Activated CD4-positive, CD25-positive, alpha-beta regulatory T cell treated with anti-CD3 and anti-CD28 coated beads, Interleukin-2, amount 50 U/mL, for 24 hours (primary cell): ENCODE results near the gene CD14.
"Not testable (repeated sequence)": the region's sequence is repeated elsewhere in the genome, so short reads cannot be mapped to it uniquely, and the experiment has no call there.

Source experiments
- ATAC-seq, 2 donors: fragments of 150-1000 bp; cut with Tn5 transposase; one replicate each; pipeline ENCODE4 v1.10.0; 2021; ENCODE audit warnings: mild to moderate bottlenecking in 1 of 2, moderate library complexity in 1 of 2

CD14 gene

GRCh38 chr5:140633021-140633471, at the start of gene CD14:
CD14 (minus strand) TSS chr5:140633175; CDS start chr5:140633071, 104 bp downstream.
- ATAC-seq: peak in 1 of 2 donors; percentile 7

DNA sequence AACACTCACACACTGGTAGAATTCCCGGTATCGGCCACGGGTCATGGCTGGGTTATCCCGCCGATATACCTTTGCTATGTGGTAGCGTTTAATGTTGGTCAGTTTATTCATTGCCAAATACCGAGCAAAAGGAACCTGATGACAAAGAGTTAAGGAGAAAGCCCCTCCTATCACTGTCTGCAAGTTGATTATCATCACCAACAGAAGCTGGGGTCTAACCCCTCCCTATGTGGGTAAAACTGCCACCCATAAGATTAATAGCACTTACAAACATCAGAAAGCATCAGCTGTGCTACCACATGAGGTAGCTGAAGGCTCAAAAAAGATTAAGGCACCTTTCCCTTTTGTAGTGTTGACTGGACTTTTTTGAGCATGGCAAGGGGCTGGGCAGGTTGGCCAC, 46.0 kb upstream of the CD14 start:
- ATAC-seq: no peak

GRCh38 chr5:140677947-140678346, 45.0 kb upstream of the CD14 start:
- ATAC-seq: no peak

DNA sequence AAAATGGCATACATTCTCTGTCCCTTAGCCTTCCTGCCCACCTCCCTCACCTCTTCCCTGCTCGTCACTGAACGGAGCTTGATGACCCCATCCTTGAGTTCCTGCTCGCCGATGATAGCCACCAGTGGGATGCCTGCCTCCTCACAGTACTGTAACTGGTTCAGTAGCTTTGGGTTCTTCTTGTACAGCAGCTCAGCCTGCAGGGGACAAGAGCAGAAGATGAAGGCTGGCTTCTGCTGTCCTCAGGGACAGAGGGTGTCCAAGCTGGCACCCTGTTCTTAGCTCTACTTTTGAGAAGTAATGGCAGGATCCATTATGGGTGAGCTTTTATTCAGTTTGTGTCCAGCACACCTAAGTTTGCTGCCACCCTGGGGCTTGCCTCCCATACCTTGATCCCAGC, 41.7 kb upstream of the CD14 start:
- no peak for ATAC-seq

GRCh38 chr5:140674211-140674610, 41.2 kb upstream of the CD14 start:
- ATAC-seq: no peak

- no peak for ATAC-seq
These were observed 40.4 kb upstream of the CD14 start, which contains the start of gene DND1 for GRCh38 chr5:140673187-140673976. DND1 (minus strand) TSS chr5:140673576; CDS start chr5:140673542, 34 bp downstream.

- peak in 1 of 2 donors; percentile 45 for ATAC-seq
These were observed 39.6 kb upstream of the CD14 start for GRCh38 chr5:140672455-140673186.

GRCh38 chr5:140671472-140672125, 38.6 kb upstream of the CD14 start:
- ATAC-seq: no peak

GRCh38 chr5:140671035-140671434, 38.1 kb upstream of the CD14 start:
- not testable (repeated sequence) for ATAC-seq

DNA sequence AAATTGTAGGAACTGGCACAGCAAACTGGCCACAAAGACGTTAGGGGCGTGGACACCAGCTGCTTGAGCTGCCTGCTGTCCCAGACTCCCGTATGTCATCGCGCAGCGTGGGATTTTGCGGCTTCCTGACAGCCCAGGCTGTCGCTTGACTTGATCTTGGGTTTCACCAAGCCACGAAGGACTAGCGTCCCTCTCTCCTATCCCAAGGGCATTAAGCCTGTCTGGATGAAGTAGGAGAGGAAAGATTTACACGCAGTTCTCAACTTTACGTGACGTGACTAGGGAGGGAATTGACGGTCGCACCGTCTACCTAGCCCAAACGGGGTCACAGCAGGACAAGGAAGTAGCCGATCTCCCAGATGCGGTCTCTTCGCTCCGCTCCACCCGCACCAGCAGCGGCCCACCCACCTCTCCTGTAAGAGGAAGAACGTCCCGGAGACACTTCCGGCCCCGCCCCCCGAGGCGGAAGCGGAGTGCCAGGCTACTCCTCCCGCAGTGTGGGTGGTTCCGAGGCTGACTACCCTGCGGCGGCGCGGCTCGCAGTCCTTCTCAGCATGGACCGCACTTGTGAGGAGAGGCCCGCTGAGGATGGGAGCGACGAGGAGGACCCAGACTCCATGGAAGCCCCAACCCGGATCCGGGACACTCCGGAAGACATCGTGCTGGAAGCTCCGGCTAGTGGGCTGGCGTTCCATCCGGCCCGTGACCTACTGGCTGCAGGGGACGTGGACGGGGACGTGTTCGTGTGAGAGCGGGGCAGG, 31.6 kb upstream of the CD14 start, which contains the start of gene WDR55:
Gene WDR55 (plus strand): TSS at position 546 of the 761 bp plus-strand sequence. CDS start 9 bp downstream, at position 555.
- ATAC-seq: peak; percentile 98

DNA sequence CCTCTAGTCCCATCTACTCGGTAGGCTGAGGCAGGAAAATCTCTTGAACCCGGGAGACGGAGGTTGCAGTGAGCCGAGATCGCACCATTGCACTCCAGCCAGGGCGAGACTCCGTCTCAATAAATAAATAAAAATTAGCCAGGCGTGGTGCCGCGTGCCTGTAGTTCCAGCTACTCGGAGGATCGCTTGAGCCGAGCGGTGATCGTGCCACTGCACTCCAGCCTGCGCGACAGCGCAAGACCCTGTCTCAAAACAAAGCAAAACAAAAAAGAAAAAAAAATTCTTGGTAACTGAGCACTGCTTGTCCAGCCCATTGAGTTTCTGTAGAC, 31.0 kb upstream of the CD14 start:
- no peak for ATAC-seq

- ATAC-seq: not testable (repeated sequence)
These were observed 27.4 kb upstream of the CD14 start for GRCh38 chr5:140660371-140660770.

DNA sequence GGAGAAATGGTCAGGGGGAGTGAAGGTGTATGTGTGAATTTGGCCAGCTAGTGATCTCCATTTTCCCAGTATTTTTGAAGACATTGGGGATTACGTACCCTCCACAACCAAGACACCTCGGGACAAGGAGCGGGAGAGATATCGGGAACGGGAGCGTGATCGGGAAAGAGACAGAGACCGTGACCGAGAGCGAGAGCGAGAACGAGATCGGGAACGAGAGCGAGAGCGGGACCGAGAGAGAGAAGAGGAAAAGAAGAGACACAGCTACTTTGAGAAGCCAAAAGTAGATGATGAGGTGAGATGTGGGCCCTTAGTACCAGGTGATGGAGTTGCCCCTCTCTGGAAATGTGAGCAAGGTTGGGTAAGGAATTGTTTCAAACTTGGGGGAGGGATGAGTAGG, 25.9 kb upstream of the CD14 start:
- ATAC-seq: no peak

DNA sequence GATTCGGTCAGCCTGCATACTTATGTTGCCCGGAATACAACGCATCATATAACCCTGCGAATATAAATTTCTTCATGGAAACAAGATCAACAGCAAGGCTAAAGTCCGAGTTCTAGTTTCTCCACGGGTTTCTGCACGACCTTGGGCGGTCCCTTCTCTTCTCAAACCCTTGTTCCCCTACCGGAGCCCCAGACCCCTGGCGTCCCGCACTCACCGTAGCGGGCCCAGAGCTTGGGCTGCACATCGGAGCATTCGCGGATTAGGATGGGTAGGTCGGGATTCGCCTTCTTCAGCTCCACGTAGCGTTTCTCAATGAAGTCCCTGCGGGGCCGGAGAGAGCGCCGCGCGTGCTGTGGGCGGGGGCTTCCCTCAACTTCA, 14.1 kb upstream of the CD14 start:
- ATAC-seq: no peak

DNA sequence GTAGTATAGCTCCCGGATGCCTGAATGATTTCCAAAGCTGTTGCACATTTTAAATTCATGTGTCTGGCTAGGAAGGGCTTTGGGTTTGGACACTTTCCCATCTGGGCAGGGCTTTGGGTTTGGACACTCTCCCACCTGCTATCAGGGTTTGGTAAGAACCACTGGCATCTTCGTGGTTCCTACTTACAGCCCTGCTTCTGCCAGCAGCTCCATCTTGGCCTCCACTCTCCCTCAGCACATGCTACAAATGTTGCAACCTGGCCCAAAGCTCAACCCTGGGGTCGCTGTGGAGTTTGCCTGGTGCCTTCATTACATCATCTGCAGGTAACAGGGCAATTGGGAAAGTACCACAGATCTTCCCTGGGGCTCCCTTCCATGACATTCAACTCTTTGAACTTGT, 9.7 kb upstream of the CD14 start:
- ATAC-seq: no peak

- ATAC-seq: no peak
These were observed 8.7 kb upstream of the CD14 start for GRCh38 chr5:140641716-140642115.

DNA sequence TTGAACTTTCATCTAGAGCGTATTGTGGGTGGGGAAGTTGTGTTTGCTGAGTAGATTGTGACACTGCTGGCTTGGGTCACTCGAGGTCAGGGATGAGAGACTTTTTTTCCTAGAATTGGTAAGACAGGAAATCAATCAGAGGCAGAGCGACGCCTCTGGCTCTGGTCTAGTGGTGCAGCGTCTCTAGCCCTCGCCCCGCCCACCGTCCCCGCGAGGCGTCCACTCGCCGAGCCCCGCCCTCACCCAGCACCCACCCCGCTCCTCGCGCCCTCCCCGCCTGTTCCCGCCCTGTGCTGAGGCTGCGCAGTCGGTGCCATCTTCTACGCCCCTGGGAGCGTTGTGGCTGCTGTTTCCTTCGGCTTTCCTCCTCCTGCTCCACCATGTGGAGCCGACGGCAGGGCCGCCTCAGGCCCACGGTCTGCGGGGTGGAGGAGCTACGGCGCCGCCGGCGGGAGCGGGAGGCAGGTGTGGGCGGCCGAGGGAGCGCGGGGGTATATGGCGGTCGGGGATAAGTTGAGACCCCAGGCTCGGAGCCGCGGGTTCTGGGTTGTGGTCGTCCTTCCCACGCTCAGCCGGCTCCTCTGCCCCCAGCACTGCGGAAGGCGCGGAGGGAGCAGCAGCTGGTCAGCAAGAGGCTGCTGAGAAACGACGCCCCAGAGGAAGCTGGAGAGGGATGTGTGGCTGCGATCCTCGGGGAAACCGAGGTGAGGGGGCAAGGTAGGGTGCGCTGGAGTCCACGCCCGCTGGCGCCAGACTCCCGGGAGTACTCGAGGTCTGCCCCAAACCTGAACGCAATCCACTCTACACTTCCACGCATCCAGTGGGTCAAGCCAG, 6.4 kb upstream of the CD14 start, which contains the start of gene TMCO6:
Gene TMCO6 (plus strand): TSS at position 304 of the 834 bp plus-strand sequence. CDS start 77 bp downstream, at position 381.
- ATAC-seq: peak; percentile 92 to 93

- not testable (repeated sequence) for ATAC-seq
These were observed 5.8 kb upstream of the CD14 start for GRCh38 chr5:140638898-140639147.

- ATAC-seq: no peak
These were observed 4.6 kb upstream of the CD14 start for GRCh38 chr5:140637371-140638100.

DNA sequence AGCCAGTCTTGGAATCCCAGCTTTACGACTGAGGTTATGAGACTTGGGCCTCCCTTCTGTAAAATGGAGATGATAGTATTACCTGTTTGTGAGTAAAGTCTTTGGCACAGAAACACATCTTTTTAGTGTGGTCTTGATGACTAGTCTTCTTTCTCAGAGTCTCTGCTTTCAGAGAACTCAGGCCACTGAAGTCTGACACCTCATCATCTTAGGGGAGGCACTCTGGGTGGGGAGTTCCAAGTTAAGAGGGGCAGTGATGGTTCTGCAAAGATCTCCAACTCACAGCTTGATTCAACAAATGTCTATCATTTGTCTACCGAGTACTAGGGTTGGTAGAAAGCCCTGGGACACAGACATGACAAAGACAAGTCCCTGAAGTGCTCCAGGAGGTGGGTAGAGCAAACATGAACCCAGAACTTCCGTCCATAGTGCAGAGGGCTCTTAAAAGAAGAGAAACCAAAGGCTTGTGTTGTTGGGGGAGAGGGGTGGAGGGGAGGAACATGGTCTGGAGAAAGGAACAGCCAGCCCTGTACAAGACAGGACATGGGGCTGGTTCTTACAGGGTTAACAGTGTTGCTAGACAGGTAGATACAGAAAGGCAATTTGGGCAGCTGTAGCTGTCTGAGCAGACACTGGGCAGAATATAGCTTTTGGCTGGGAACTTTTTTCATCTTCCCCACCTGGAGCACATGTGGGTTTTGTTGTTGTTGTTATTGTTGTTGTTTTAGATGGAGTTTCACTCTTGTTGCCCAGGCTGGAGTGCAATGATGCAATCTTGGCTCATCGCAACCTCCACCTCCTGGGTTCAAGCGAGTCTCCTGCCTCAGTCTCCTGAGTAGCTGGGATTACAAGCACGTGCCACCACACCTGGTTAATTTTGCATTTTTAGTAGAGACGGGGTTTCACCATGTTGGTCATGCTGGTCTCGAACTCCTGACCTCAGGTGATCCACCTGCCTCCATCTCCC, 2.6 kb upstream of the CD14 start:
- ATAC-seq: no peak
